H1 (cell line): Measurements from ENCODE around the gene TSKS. TPM values are rescaled to one million over a fixed set of nuclear protein-coding genes. Genes with fewer than 3 reads are reported as not detected.

Source experiments
- CTCF ChIA-PET: fragments of 300-600 bp; sonication (Branson Sonifier 250); formaldehyde crosslinking; loops from one replicate; lab custom pipeline; 2021; ENCODE audit not compliant: partially characterized antibody; lab: Charles Lee
- POLR2A ChIA-PET: fragments of 300-600 bp; sonication (Branson Sonifier 250); formaldehyde crosslinking; loops from one replicate; lab custom pipeline; 2021; ENCODE audit warnings: inconsistent platforms; ENCODE audit not compliant: partially characterized antibody; lab: Charles Lee
- DNase-seq, 2 experiments: peaks; one replicate each; pipeline versions ENCODE4 v3.0.0 to v3.0.0-alpha.2; 2010 to 2022; ENCODE audit warnings: low spot score in 2 of 2, low read depth in 1 of 2, mixed read lengths in 1 of 2
- FAIRE-seq: peaks from 2 replicates; lab custom pipeline; 2011; peaks lifted over from hg19 to GRCh38; lab: Jason Lieb, UNC
- H2AFZ ChIP-seq: 2 replicates; pipeline ENCODE4 v1.8.1; 2012; ENCODE audit warnings: low read length, inconsistent platforms
- H2AK5ac ChIP-seq: 2 replicates; pipeline ENCODE4 v1.6.1; 2013; ENCODE audit warnings: low read depth, low read length
- H2BK120ac ChIP-seq: replicated peaks from 2 replicates; pipeline ENCODE3; 2013; ENCODE audit warnings: low read depth, low read length, inconsistent platforms
- H2BK12ac ChIP-seq: 2 replicates; pipeline ENCODE4 v1.6.1; 2013; ENCODE audit warnings: low read depth, low read length
- H2BK15ac ChIP-seq: 2 replicates; pipeline ENCODE4 v1.6.1; 2013; ENCODE audit warnings: low read length
- H2BK20ac ChIP-seq: 2 replicates; pipeline ENCODE4 v1.6.1; 2013; ENCODE audit warnings: low read length
- H2BK5ac ChIP-seq: 2 replicates; pipeline ENCODE4 v1.6.1; 2013; ENCODE audit warnings: low read depth, low read length
- H3K14ac ChIP-seq: 2 replicates; pipeline ENCODE4 v1.6.1; 2013; ENCODE audit warnings: inconsistent platforms; ENCODE audit not compliant: insufficient read length
- H3K18ac ChIP-seq: 2 replicates; pipeline ENCODE4 v1.6.1; 2013; ENCODE audit warnings: low read length; ENCODE audit errors: extremely low read depth
- H3K23ac ChIP-seq: 2 replicates; pipeline ENCODE4 v1.6.1; 2013; ENCODE audit warnings: inconsistent platforms; ENCODE audit not compliant: insufficient read length
- H3K23me2 ChIP-seq: 2 replicates; pipeline ENCODE4 v1.6.1; 2013; ENCODE audit warnings: low read depth, low read length
- H3K27ac ChIP-seq: 2 replicates; pipeline ENCODE4 v1.6.1; 2011; ENCODE audit warnings: low read depth, low read length, inconsistent platforms
- H3K27me3 ChIP-seq, 4 experiments: replicated peaks in 1 of 4; 1 replicate in 1 of 4; 2 replicates in 3 of 4; pipeline versions ENCODE4 v1.6.1 to v1.8.1; 2011 to 2013; ENCODE audit warnings: low read length in 3 of 4, mild to moderate bottlenecking in 3 of 4, inconsistent platforms in 2 of 4, mixed read lengths in 2 of 4, moderate library complexity in 1 of 4; ENCODE audit not compliant: control insufficient read depth in 3 of 4, insufficient read depth in 3 of 4; ENCODE audit errors: extremely low read depth in 1 of 4
- H3K36me3 ChIP-seq, 4 experiments: 2 replicates each; pipeline versions ENCODE4 v1.6.1 to v1.8.1; 2011 to 2013; ENCODE audit warnings: mild to moderate bottlenecking in 4 of 4, low read length in 3 of 4, moderate library complexity in 2 of 4, control low read depth in 1 of 4, inconsistent platforms in 1 of 4; ENCODE audit not compliant: insufficient read depth in 4 of 4, control insufficient read depth in 2 of 4
- H3K4ac ChIP-seq: replicated peaks from 2 replicates; pipeline ENCODE3; 2013; ENCODE audit warnings: low read length, low read depth, mixed read lengths, inconsistent platforms; ENCODE audit not compliant: insufficient read length
- H3K4me1 ChIP-seq, 4 experiments: replicated peaks in 1 of 4; 1 replicate in 1 of 4; 2 replicates in 3 of 4; pipeline versions ENCODE4 v1.6.1 to v1.8.1; 2011 to 2013; ENCODE audit warnings: low read length in 3 of 4, inconsistent platforms in 2 of 4, mixed read lengths in 1 of 4; ENCODE audit not compliant: insufficient read depth in 4 of 4, control insufficient read depth in 3 of 4
- H3K4me2 ChIP-seq, 2 experiments: 2 replicates each; pipeline versions ENCODE4 v1.6.1 to v1.8.1; 2011 to 2013; ENCODE audit warnings: low read depth in 2 of 2, low read length in 2 of 2, control low read depth in 1 of 2, inconsistent platforms in 1 of 2, mild to moderate bottlenecking in 1 of 2; ENCODE audit not compliant: insufficient read depth in 1 of 2
- H3K4me3 ChIP-seq, 4 experiments: fragments of 200-600, 300-600 bp in 1 of 4; sonication (generic), shearing (Covaris generic), sonication (Bioruptor Twin) in 1 of 4; 2 replicates each; pipeline versions ENCODE4 v1.5.1 to v1.8.1; 2011 to 2016; ENCODE audit warnings: low read length in 4 of 4, low read depth in 3 of 4, control low read depth in 2 of 4, inconsistent platforms in 2 of 4, mild to moderate bottlenecking in 2 of 4, mixed read lengths in 1 of 4, moderate library complexity in 1 of 4; ENCODE audit not compliant: insufficient read depth in 2 of 4; ENCODE audit errors: extremely low read depth in 1 of 4
- H3K56ac ChIP-seq: replicated peaks from 2 replicates; pipeline ENCODE3; 2013; ENCODE audit warnings: low read depth, mild to moderate bottlenecking, mixed read lengths, low read length, inconsistent platforms; ENCODE audit not compliant: insufficient read length
- H3K79me1 ChIP-seq: 2 replicates; pipeline ENCODE4 v1.6.1; 2013; ENCODE audit warnings: low read depth, low read length, control low read depth
- H3K79me2 ChIP-seq, 2 experiments: 2 replicates each; pipeline versions ENCODE4 v1.6.1 to v1.8.1; 2012 to 2013; ENCODE audit warnings: low read length in 2 of 2, mild to moderate bottlenecking in 2 of 2, inconsistent platforms in 1 of 2; ENCODE audit not compliant: insufficient read depth in 2 of 2, control insufficient read depth in 1 of 2
- H3K9ac ChIP-seq, 4 experiments: replicated peaks in 1 of 4; 1 replicate in 1 of 4; 2 replicates in 3 of 4; pipeline versions ENCODE4 v1.6.1 to v1.8.1; 2011 to 2013; ENCODE audit warnings: low read depth in 3 of 4, low read length in 3 of 4, control low read depth in 2 of 4, mild to moderate bottlenecking in 2 of 4, moderate library complexity in 2 of 4, inconsistent platforms in 1 of 4; ENCODE audit errors: extremely low read depth in 1 of 4
- H3K9me3 ChIP-seq, 2 experiments: 2 replicates each; pipeline versions ENCODE4 v1.6.1 to v1.8.1; 2012 to 2013; ENCODE audit warnings: mild to moderate bottlenecking in 2 of 2, moderate library complexity in 2 of 2, control low read depth in 1 of 2, inconsistent platforms in 1 of 2, low read depth in 1 of 2, low read length in 1 of 2, mixed read lengths in 1 of 2; ENCODE audit not compliant: insufficient read depth in 2 of 2
- H4K20me1 ChIP-seq, 2 experiments: replicated peaks in 1 of 2; 2 replicates each; pipeline versions ENCODE3 to v1.8.1; 2011 to 2013; ENCODE audit warnings: inconsistent platforms in 2 of 2, low read length in 2 of 2, mild to moderate bottlenecking in 1 of 2; ENCODE audit not compliant: insufficient read depth in 2 of 2, control insufficient read depth in 1 of 2
- H4K5ac ChIP-seq: 2 replicates; pipeline ENCODE4 v1.6.1; 2013; ENCODE audit warnings: low read length, low read depth, mixed read lengths, inconsistent platforms; ENCODE audit not compliant: insufficient read length
- H4K8ac ChIP-seq: 2 replicates; pipeline ENCODE4 v1.8.0; 2013; ENCODE audit warnings: mild to moderate bottlenecking, moderate library complexity, low read length, inconsistent platforms; ENCODE audit not compliant: insufficient read depth; ENCODE audit errors: extremely low read depth
- H4K91ac ChIP-seq: replicated peaks from 2 replicates; pipeline ENCODE3; 2013; ENCODE audit warnings: low read length, mixed read lengths, inconsistent platforms; ENCODE audit not compliant: insufficient read length
- CEBPB ChIP-seq: IDR thresholded peaks from 2 replicates; pipeline ENCODE4 v1.6.1; 2012; ENCODE audit warnings: low read depth, low read length
- GTF2F1 ChIP-seq: IDR thresholded peaks from 2 replicates; pipeline ENCODE4 v1.6.1; 2012; ENCODE audit warnings: low read depth, low read length, improper control_type of control experiment, borderline replicate concordance
- HDAC2 ChIP-seq, 2 experiments: fragments of 300-600 bp in 1 of 2; sonication (generic) in 1 of 2; IDR thresholded peaks; 2 replicates each; pipeline ENCODE4 v1.6.1; 2011 to 2012; ENCODE audit warnings: low read depth in 2 of 2, low read length in 2 of 2, mild to moderate bottlenecking in 2 of 2, moderate library complexity in 2 of 2, borderline replicate concordance in 1 of 2, inconsistent platforms in 1 of 2
- PHF8 ChIP-seq: fragments of 200-600 bp; sonication (generic); conservative IDR thresholded peaks from 2 replicates; pipeline ENCODE4 v1.7.1; 2012; ENCODE audit warnings: low read depth, mild to moderate bottlenecking, inconsistent platforms, low read length, moderate library complexity
- RNF2 ChIP-seq: fragments of 200-900, 300-1000 bp; sonication (generic); IDR thresholded peaks from 2 replicates; pipeline ENCODE4 v1.7.1; 2016; ENCODE audit warnings: borderline replicate concordance, low read depth, mild to moderate bottlenecking, antibody characterized with exemption, low read length; ENCODE audit not compliant: poor library complexity, severe bottlenecking; ENCODE audit errors: missing control alignments
- SAP30 ChIP-seq: fragments of 300-600 bp; sonication (generic); IDR thresholded peaks from 2 replicates; pipeline ENCODE4 v1.7.1; 2012; ENCODE audit warnings: low read length, moderate library complexity, mild to moderate bottlenecking, inconsistent platforms; ENCODE audit not compliant: insufficient read depth, insufficient replicate concordance
- SUZ12 ChIP-seq: fragments of 200-600 bp; sonication (generic); IDR thresholded peaks from 2 replicates; pipeline ENCODE4 v1.6.1; 2012; ENCODE audit warnings: mild to moderate bottlenecking, inconsistent platforms, low read length, moderate library complexity, mixed read lengths
- ZNF274 ChIP-seq: IDR thresholded peaks from 2 replicates; pipeline ENCODE4 v1.7.0; 2012; ENCODE audit warnings: low read length, borderline replicate concordance; ENCODE audit errors: extremely low read depth
- WGBS, 2 experiments: shearing (Covaris generic) in 1 of 2; methylation state at CpG; one replicate each; pipeline versions ENCODE4 v1.1.6 to v1.1.7; 2013 to 2015; ENCODE audit warnings: low lambda C conversion rate in 2 of 2, mixed read lengths in 2 of 2, inconsistent platforms in 1 of 2, low coverage in 1 of 2, missing lambda C conversion rate in 1 of 2; ENCODE audit not compliant: insufficient replicate concordance in 2 of 2, insufficient coverage in 1 of 2, insufficient read length in 1 of 2; ENCODE audit errors: extremely low coverage in 1 of 2, missing lambda C conversion rate in 1 of 2; 5-methylcytosine and 5-hydroxymethylcytosine counted together
- polyA plus RNA-seq, 7 experiments: library from polyadenylated mRNA; depleted of rRNA in 3 of 7; stranded (reverse) in 5 of 7; unstranded in 2 of 7; fragments of >200 nt in 5 of 7; fragments of 200-250 nt in 2 of 7; gene quantifications; 1 replicate in 5 of 7; 2 replicates in 1 of 7; 4 replicates in 1 of 7; pipeline versions ENCODE4 v1.2.1 to v1.2.3, GENCODE V29; 2011 to 2013; ENCODE audit warnings: missing spikeins in 2 of 7, mixed read lengths in 2 of 7
- total RNA-seq: library from RNA; stranded (reverse); fragmentation: NEBNext Ultra II Directional; extraction: Animal tissue kit (Norgen Biotek cat#: 25700); gene quantifications from 2 replicates; pipeline ENCODE4 v1.2.1, GENCODE V29; 2021

Gene TSKS
- total and polyA plus RNA-seq, 2 of the 8 experiments (the other 6 are each of a cell fraction or from before 2014, with no cell fraction given) = 0.21 TPM; not detected in 1

DNA sequence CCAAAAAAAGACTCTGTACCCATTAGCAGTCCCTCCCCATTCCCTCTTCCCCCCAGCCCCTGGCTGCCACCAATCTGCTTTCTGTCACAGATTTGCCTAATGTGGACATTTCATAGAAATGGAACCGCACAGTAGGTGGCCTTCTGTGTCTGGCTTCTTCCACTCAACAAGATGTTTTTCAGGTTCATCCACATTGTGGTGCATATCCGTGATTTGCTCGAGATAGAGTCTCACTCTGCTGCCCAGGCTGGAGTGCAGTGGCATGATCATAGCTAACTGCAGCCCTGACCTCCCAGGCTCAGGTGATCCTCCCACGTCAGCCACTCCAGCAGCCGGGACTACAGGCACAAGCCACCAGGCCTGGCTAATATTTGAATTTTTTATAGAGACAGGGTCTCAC lies 24.6 kb upstream of the TSKS start:
- FAIRE-seq = no peak

More for the DNA sequence above, 24.6 kb upstream of the TSKS start:
- Histone ChIP-seq H3K4me1 (no peaks in the 10 kb centered on the region), H2BK20ac (no peak overlapping the region), H3K4me3 (no peak overlapping the region), H3K18ac (no peak overlapping the region), H3K23me2 (no peaks in the 10 kb centered on the region; the same call in 1 of the 2 replicates), H2AK5ac (no peak overlapping the region), H2BK5ac (no peak overlapping the region), H4K20me1 (peaks cover 0 to 10% of the 10 kb centered on the region in 2 experiments), H3K36me3 (peaks cover 4 to 22% (median 10%) of the 10 kb centered on the region in 4 experiments; a peak in 7 of 8 replicates), H3K56ac (no peak overlapping the region), H3K4ac (no peak overlapping the region), H3K79me2 (no peaks in the 10 kb centered on the region; a peak in 1 of 4 replicates), H3K23ac (no peak overlapping the region), H3K27me3 (no peaks in the 10 kb centered on the region), H3K14ac (no peak overlapping the region), H2BK12ac (no peak overlapping the region), H2BK15ac (no peak overlapping the region), H3K9ac (no peak overlapping the region), H4K5ac (no peak overlapping the region), H3K4me2 (no peak overlapping the region), H3K27ac (no peak overlapping the region), H2BK120ac (no peak overlapping the region), H4K8ac (no peak overlapping the region), H4K91ac (no peak overlapping the region), H3K79me1 (peaks cover 3% of the 10 kb centered on the region), H2AFZ (no peak overlapping the region), H3K9me3 (no peaks in the 10 kb centered on the region)
- WGBS, 2 experiments = 91% methylated on average over 5 of the region's 5 CpGs; no CpG with 5 or more reads in 1 of the 2 experiments
- POLR2A ChIA-PET = interaction anchor here (0.8 to 1.1 kb wide), 2 partner anchors 19 to 41 kb away, joined by 3 read pairs; no protein-coding TSS in a partner anchor
- CTCF ChIA-PET = interaction anchor here (0.9 to 1.3 kb wide), 2 partner anchors 11 to 70 kb away, joined by 3 to 6 read pairs; no protein-coding TSS in a partner anchor
- TF ChIP-seq CEBPB = no peak
- no peak for TF ChIP-seq GTF2F1
- TF ChIP-seq HDAC2 (IDR thresholded peaks at IDR 0.05; ENCODE audit: borderline replicate concordance in 1 of 2, low read depth in 2 of 2, low read length in 2 of 2) = no peak
- TF ChIP-seq SUZ12 = no peak
- no peak for TF ChIP-seq SAP30
- no peak for TF ChIP-seq RNF2
- TF ChIP-seq PHF8 = no peak
- TF ChIP-seq ZNF274 = no peak
- no peak for DNase-seq
